GM06990 (cell line): ENCODE data around the gene ETV3.
"Not testable (repeated sequence)": the region's sequence is repeated elsewhere in the genome, so short reads cannot be mapped to it uniquely, and the experiment has no call there.

ENCODE experiments used
- DNase-seq: peaks from one replicate; pipeline ENCODE4 v3.0.0-alpha.2; 2011; ENCODE audit not compliant: insufficient read length; ENCODE audit errors: extremely low read depth
- H3K27me3 ChIP-seq: replicated peaks from 2 replicates; pipeline ENCODE4 v1.6.0; 2011; ENCODE audit warnings: low read length; ENCODE audit not compliant: control insufficient read depth, insufficient read depth
- H3K36me3 ChIP-seq: 2 replicates; pipeline ENCODE4 v1.5.1; 2011; ENCODE audit warnings: low read length; ENCODE audit not compliant: control insufficient read depth, insufficient read depth
- H3K4me3 ChIP-seq: replicated peaks from 2 replicates; pipeline ENCODE4 v1.5.1; 2011; ENCODE audit warnings: low read depth, mild to moderate bottlenecking, control low read depth, low read length
- TF ChIP-seq, protein P1 (sequence below): IDR thresholded peaks from 2 replicates; pipeline ENCODE4 v1.5.1; 2011; ENCODE audit warnings: low read length, control low read depth, mild to moderate bottlenecking, inconsistent platforms; ENCODE audit not compliant: insufficient read depth, poor library complexity, severe bottlenecking

ETV3 gene

DNA sequence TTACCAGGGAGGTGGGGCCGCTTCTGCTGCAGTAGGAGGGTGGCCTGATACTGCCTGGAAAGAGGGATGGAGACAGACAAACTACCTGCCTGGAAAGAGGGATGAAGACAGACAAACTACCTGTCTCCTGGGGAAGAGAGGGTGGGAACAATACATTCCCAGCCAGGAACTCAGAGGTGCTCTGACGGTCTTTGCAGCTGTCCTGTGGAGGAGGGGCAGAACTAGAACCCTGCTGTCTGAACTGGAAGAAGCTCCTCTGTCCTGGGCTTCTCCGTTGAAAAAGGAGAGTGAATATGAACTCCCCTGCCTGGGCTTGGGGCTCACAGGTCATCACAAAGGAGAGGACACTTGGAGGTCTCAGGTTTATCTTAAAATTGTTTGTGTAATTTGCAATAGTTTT, 40.3 kb upstream of the ETV3 start:
- H3K4me3 ChIP-seq = no peak overlapping the region
- DNase-seq = no peak
- H3K36me3 ChIP-seq = no peaks in the 10 kb centered on the region
- H3K27me3 ChIP-seq = no peaks in the 10 kb centered on the region
- TF ChIP-seq, protein P1, sequence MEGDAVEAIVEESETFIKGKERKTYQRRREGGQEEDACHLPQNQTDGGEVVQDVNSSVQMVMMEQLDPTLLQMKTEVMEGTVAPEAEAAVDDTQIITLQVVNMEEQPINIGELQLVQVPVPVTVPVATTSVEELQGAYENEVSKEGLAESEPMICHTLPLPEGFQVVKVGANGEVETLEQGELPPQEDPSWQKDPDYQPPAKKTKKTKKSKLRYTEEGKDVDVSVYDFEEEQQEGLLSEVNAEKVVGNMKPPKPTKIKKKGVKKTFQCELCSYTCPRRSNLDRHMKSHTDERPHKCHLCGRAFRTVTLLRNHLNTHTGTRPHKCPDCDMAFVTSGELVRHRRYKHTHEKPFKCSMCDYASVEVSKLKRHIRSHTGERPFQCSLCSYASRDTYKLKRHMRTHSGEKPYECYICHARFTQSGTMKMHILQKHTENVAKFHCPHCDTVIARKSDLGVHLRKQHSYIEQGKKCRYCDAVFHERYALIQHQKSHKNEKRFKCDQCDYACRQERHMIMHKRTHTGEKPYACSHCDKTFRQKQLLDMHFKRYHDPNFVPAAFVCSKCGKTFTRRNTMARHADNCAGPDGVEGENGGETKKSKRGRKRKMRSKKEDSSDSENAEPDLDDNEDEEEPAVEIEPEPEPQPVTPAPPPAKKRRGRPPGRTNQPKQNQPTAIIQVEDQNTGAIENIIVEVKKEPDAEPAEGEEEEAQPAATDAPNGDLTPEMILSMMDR = no peak

- TF ChIP-seq, protein P1 = no peak
- H3K27me3 ChIP-seq = no peaks in the 10 kb centered on the region
- H3K36me3 ChIP-seq = no peaks in the 10 kb centered on the region
- H3K4me3 ChIP-seq = no peak overlapping the region
- no peak for DNase-seq
Observed at GRCh38 chr1:157177733-157178394, 39.7 kb upstream of the ETV3 start.

GRCh38 chr1:157176591-157177121, 38.5 kb upstream of the ETV3 start:
- H3K4me3 ChIP-seq = no peak overlapping the region
- no peaks in the 10 kb centered on the region for H3K36me3 ChIP-seq
- H3K27me3 ChIP-seq = no peaks in the 10 kb centered on the region
- TF ChIP-seq, protein P1 = no peak
- no peak for DNase-seq

DNA sequence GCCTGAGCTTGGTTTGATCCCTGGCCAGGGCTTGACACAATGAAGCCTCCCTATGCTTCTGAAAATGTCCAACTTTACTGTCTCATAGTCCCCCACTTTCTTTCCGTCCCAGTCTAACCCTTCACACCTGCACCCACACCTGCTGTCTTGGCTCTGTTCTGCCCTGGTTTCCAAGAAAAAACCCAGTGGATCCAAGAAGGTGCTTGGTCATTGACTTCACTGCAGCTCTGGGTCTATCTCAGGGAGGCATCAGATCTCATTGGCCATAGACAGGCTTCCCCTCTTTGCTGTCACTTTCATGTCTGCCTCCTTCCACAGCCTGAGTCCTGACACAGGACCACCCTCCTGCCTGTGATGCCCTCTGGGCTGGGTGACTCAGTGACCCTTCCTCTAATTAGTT, 37.8 kb upstream of the ETV3 start:
- Histone ChIP-seq H3K36me3 (no peaks in the 10 kb centered on the region), H3K4me3 (no peak overlapping the region), H3K27me3 (no peaks in the 10 kb centered on the region)
- TF ChIP-seq, protein P1 = no peak
- no peak for DNase-seq

DNA sequence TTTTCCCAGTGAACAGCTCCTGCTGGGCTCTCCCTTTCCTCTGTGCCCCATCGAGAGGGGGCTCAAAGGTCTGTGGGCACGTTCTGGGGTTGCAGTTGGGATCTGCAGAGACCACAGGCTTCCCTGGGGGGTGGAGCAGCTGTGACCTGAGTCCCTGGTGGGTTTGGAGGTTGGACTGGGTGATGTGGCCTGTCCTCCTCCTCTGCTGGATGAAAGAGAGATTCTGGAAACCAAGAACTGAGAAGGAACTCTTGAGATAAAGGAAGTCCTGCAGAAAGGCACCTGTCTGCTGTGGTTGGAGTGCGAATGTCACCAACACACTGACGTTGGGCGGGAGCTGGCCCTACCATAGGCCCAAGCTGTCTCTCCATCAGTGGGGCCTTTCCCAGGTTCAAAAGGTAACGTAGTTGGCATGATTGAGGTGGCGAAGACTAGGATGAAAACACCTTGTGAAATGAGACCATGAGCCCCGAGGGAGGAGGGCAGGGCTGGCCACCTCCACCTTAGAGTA, 35.8 kb upstream of the ETV3 start:
- no peaks in the 10 kb centered on the region for H3K36me3 ChIP-seq
- DNase-seq = no peak
- TF ChIP-seq, protein P1 = no peak
- H3K4me3 ChIP-seq = no peak overlapping the region
- no peaks in the 10 kb centered on the region for H3K27me3 ChIP-seq

DNA sequence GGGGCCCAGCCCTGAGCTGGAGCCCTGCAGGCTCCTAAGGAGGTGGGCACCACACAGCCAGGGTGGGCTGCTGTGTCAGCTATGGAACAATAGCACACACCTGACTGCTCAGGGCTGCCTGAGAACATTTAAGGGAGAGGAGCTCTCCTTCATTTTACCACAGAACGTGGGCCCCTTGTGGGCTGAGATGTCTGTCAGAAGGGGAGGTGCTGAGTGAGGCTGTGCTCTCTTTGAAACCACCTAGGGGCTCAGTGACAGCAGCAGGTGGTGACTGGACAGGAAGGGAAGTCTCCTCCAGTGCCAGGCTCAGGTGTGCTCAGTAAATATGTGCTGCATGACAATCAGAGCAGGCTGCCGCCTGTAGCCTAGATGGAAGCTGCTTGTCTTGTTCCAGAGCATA, 35.0 kb upstream of the ETV3 start:
- not testable (repeated sequence) for H3K36me3 ChIP-seq, H3K27me3 ChIP-seq, DNase-seq, H3K4me3 ChIP-seq

DNA sequence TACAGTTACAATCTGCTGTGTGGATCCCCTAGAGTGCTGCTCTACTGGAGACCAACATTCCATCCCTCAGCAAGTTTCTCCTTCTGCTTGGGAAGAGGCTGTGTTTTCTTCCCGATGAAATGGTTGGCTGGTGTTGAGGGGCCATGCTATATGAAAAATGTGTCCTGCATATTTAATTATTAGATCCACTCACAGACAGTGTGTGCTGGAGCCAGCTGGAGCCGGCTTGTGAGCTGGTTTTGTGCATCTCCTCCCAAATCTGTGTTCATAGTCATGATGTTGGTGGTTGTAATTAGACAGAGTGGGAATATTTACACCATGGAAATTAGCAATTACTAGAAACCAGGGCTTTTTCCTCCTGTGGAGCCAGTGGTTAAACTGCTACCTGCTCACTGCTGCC, 34.4 kb upstream of the ETV3 start:
- H3K27me3 ChIP-seq, H3K4me3 ChIP-seq, H3K36me3 ChIP-seq, DNase-seq: not testable (repeated sequence)
